ENCODE results near the gene TTC3. TPM values are rescaled to one million over a fixed set of nuclear protein-coding genes. Genes with fewer than 3 reads are reported as not detected.

Gene TTC3
- total and polyA plus RNA-seq, 9 of the 15 experiments (the other 6 are each of a cell fraction or from before 2014, with no cell fraction given), result 17.5 to 92.0 (median 59.5) TPM

DNA sequence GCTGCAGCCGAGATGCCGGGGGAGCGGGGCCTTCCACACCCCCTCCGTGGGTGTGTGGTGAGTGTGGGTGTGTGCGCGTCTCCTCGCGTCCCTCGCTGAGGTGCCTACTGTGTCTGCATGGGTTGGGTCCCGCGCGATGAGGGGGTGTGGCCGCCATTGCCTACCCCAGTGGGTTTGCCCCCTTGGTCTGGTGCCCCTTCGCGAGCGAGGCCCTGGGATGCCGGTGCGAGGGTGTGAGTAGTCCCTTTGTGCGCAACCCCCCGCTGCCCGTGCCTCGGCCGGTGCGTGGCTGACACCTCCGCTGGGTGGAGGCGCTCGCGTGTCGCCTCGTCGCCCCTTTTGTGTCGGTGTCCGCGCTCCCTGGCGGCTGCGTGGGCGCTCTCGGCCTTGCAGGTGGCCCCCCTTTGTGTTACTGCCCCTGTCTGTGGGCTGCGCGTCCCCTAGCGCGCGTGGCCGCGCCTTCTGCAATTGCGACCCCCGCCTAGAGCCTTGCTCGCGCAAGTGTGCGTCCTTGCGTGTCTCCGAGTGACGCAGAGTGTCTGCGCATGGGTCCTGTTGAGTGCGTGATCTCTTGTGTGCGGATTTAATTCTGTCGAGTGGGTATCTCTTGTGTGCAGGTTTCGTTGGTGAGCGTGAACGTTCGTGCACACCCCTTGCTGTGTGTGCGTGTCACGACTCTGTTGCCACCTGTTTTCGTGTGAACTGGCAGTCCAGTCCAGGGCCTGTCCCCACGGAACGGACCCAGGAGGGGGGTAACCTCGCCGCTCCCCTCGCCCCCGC lies 553 bp downstream of the TTC3 start (continued):
- TF ChIP-seq PHB (CRISPR knock-in tag; IDR thresholded peaks at IDR 0.05) (0 out of 2 replicates have a peak, but pooled peaks have one; percentile 9), E2F3 (CRISPR knock-in tag; IDR thresholded peaks at IDR 0.05) (0 out of 2 replicates have a peak, but pooled peaks have one; percentile 36), ZBTB5 (IDR thresholded peaks at IDR 0.05) (no peak), ZNF23 (CRISPR knock-in tag; IDR thresholded peaks at IDR 0.05) (no peak), ZNF398 (CRISPR knock-in tag; IDR thresholded peaks at IDR 0.05) (no peak), ZC3H11A (IDR thresholded peaks at IDR 0.05; ENCODE audit: low read depth, low read length) (no peak), MAZ (CRISPR knock-in tag; conservative IDR thresholded peaks at IDR 0.05 in 1 of 2, IDR thresholded peaks at IDR 0.05 in 1 of 2) (no peak; a peak in 1 of 4 replicates), TBL1XR1 (IDR thresholded peaks at IDR 0.05; ENCODE audit: low read length in 2 of 2) (no peak), ZNF232 (CRISPR knock-in tag; IDR thresholded peaks at IDR 0.05) (peak; percentile 71; the same call in 1 of the 2 replicates), RBM17 (IDR thresholded peaks at IDR 0.05; ENCODE audit: borderline replicate concordance, low read depth, low read length) (no peak), RFX1 (IDR thresholded peaks at IDR 0.05) (no peak), ZFP30 (CRISPR knock-in tag; IDR thresholded peaks at IDR 0.05; ENCODE audit: borderline replicate concordance) (no peak), RB1 (IDR thresholded peaks at IDR 0.05; ENCODE audit: low read depth) (peak; percentile 31; the same call in 1 of the 2 replicates), ZNF778 (CRISPR knock-in tag; IDR thresholded peaks at IDR 0.05) (no peak), ZNF174 (CRISPR knock-in tag; IDR thresholded peaks at IDR 0.05) (no peak), TFAP4 (CRISPR knock-in tag; IDR thresholded peaks at IDR 0.05; ENCODE audit: borderline replicate concordance) (peak; percentile 72; the same call in 1 of the 2 replicates), POLR2G (IDR thresholded peaks at IDR 0.05; ENCODE audit: low read depth, low read length) (no peak), TCF3 (CRISPR knock-in tag; IDR thresholded peaks at IDR 0.05) (0 out of 2 replicates have a peak, but pooled peaks have one; percentile 15)
- TF ChIP-seq, protein P1, sequence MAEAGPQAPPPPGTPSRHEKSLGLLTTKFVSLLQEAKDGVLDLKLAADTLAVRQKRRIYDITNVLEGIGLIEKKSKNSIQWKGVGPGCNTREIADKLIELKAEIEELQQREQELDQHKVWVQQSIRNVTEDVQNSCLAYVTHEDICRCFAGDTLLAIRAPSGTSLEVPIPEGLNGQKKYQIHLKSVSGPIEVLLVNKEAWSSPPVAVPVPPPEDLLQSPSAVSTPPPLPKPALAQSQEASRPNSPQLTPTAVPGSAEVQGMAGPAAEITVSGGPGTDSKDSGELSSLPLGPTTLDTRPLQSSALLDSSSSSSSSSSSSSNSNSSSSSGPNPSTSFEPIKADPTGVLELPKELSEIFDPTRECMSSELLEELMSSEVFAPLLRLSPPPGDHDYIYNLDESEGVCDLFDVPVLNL (CRISPR knock-in tag; IDR thresholded peaks at IDR 0.05; ENCODE audit: low read depth), result peak; percentile 24; the same call in 1 of the 2 replicates
- TF ChIP-seq, protein P2, sequence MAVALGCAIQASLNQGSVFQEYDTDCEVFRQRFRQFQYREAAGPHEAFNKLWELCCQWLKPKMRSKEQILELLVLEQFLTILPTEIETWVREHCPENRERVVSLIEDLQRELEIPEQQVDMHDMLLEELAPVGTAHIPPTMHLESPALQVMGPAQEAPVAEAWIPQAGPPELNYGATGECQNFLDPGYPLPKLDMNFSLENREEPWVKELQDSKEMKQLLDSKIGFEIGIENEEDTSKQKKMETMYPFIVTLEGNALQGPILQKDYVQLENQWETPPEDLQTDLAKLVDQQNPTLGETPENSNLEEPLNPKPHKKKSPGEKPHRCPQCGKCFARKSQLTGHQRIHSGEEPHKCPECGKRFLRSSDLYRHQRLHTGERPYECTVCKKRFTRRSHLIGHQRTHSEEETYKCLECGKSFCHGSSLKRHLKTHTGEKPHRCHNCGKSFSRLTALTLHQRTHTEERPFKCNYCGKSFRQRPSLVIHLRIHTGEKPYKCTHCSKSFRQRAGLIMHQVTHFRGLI (CRISPR knock-in tag; IDR thresholded peaks at IDR 0.05), result no peak
